Left lung (tissue), 10 donors: ENCODE data around the gene MAST4. TPM values are rescaled to one million over a fixed set of nuclear protein-coding genes. Genes with fewer than 3 reads are reported as not detected.

ENCODE experiments used
- ATAC-seq: fragments of 200-7000 bp; cut with Tn5 transposase; one replicate; pipeline ENCODE4 v1.9.1; 2020; ENCODE audit warnings: moderate library complexity
- DNase-seq, 4 donors: peaks; one replicate each; pipeline ENCODE4 v3.0.0-alpha.2; 2013 to 2020
- H3K27ac ChIP-seq, 2 donors: fragments of 200-600 bp; sonication (generic) in 1 of 2; one replicate each; pipeline versions ENCODE4 v1.5.0 to v1.8.0; 2020 to 2021
- H3K27me3 ChIP-seq, 2 donors: fragments of 200-600 bp; sonication (generic) in 1 of 2; one replicate each; pipeline versions ENCODE4 v1.5.0 to v1.8.0; 2020 to 2021
- H3K36me3 ChIP-seq, 2 donors: fragments of 200-600 bp; sonication (generic) in 1 of 2; one replicate each; pipeline versions ENCODE4 v1.5.0 to v1.8.0; 2020 to 2021
- H3K4me1 ChIP-seq, 2 donors: fragments of 200-600 bp; one replicate each; pipeline ENCODE4 v1.8.0; 2021
- H3K4me3 ChIP-seq, 2 donors: fragments of 200-600 bp; sonication (generic) in 1 of 2; one replicate each; pipeline versions ENCODE4 v1.5.0 to v1.8.0; 2020 to 2021; ENCODE audit warnings: mild to moderate bottlenecking in 1 of 2
- H3K9me3 ChIP-seq, 2 donors: fragments of 200-600 bp; sonication (generic) in 1 of 2; one replicate each; pipeline versions ENCODE4 v1.5.0 to v1.8.0; 2020 to 2021
- CTCF ChIP-seq, 2 donors: fragments of 200-600 bp; sonication (generic) in 1 of 2; IDR thresholded peaks; one replicate each; pipeline versions ENCODE4 v1.5.0 to v1.8.0; 2021; ENCODE audit warnings: antibody characterized with exemption in 2 of 2
- intact Hi-C, 2 donors: fragments of 100-400 bp; cut with DNase I; formaldehyde crosslinking; loops; one replicate each; pipeline versions ENCODE4 v1.11.2 to v1.14.2; 2022
- polyA plus RNA-seq, 6 donors: library from polyadenylated mRNA; unstranded; fragments of 120-200 nt; gene quantifications; one replicate each; pipeline ENCODE4 v1.2.1, GENCODE V29; 2013; ENCODE audit not compliant: insufficient read length in 6 of 6
- total RNA-seq, 2 donors: library from RNA; stranded (reverse); fragmentation: NEBNext Ultra II Directional; extraction: Animal tissue kit (Norgen Biotek cat#: 25700); gene quantifications; one replicate each; pipeline ENCODE4 v1.2.1, GENCODE V29; 2021
- donor health status: DM: no; HTN: yes; CAD: no.
- donor health status: DM: no; HTN: no; CAD: no.

Gene MAST4
- total and polyA plus RNA-seq, 8 donors, result 47.7 to 57.6 (median 53.0) TPM

GRCh38 chr5:66976108-66976507, 379.9 kb downstream of the MAST4 start:
- H3K9me3 ChIP-seq, result no peaks in the 10 kb centered on the region
- no peak for TF ChIP-seq CTCF (IDR thresholded peaks at IDR 0.05)
- DNase-seq (no peak), ATAC-seq (no peak)
- H3K4me1 ChIP-seq, result peaks cover 0 to under 1% of the 10 kb centered on the region in 2 donors
- no peak overlapping the region for H3K27ac ChIP-seq
- no peak overlapping the region for H3K4me3 ChIP-seq
- intact Hi-C loops, result no loop called here
- no peaks in the 10 kb centered on the region for H3K36me3 ChIP-seq
- no peaks in the 10 kb centered on the region for H3K27me3 ChIP-seq

- Histone ChIP-seq H3K27me3 (no peaks in the 10 kb centered on the region), H3K9me3 (no peaks in the 10 kb centered on the region), H3K4me3 (no peak overlapping the region), H3K36me3 (no peaks in the 10 kb centered on the region), H3K4me1 (peaks cover 3 to 6% of the 10 kb centered on the region in 2 donors), H3K27ac (no peak overlapping the region)
- DNase-seq (no peak), ATAC-seq (no peak)
- TF ChIP-seq CTCF (IDR thresholded peaks at IDR 0.05), result no peak
- intact Hi-C loops, result no loop called here
Measured at GRCh38 chr5:66979738-66980137, 383.5 kb downstream of the MAST4 start.

DNA sequence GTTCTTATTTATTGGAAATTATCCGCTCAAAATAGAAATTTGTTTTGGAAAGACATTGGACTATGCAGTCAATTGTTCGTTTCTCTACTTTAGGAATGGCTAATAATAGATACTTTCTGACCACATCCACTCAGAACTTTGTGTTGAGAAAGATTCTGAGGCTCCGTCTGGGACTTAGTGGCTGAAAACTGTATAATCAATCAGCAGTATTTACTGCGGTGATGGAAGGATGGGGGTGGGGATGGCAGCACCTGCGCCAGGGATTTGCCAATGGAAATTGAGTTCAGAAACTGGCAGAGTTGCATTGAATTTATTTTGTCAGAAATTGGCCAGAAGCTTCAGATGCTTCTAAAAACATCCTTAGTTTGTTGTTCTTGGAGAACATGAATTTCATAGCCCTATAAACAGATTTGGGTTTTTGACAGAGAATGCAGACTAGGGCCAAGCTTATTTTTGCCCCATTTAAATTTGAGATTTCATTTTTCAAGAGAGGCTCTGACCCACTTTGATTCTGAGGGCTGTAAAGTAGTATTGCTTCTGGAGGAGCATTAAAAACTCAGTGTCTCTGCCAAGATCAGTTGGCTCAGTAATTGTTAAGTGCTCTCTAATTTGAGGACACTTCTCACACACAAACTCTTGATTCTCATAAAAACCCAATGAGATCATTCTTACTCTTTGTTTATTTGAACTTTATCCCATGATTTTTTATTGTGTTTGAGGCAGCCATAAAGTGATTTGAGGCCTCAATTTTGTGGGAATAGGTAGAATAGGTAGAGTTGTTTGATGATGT, 385.3 kb downstream of the MAST4 start:
- TF ChIP-seq CTCF (IDR thresholded peaks at IDR 0.05), result no peak
- Histone ChIP-seq H3K27ac (peak overlapping the region in 1 of 2 donors; percentile 27), H3K27me3 (no peaks in the 10 kb centered on the region), H3K4me1 (peaks cover 3 to 6% of the 10 kb centered on the region in 2 donors), H3K9me3 (no peaks in the 10 kb centered on the region), H3K4me3 (no peak overlapping the region), H3K36me3 (no peaks in the 10 kb centered on the region)
- intact Hi-C loops, result no loop called here
- DNase-seq, result no peak
- peak; percentile 79 for ATAC-seq

GRCh38 chr5:66982056-66982387, 385.8 kb downstream of the MAST4 start:
- no peak for TF ChIP-seq CTCF (IDR thresholded peaks at IDR 0.05)
- peaks cover 3 to 6% of the 10 kb centered on the region in 2 donors for H3K4me1 ChIP-seq

GRCh38 chr5:66982470-66982869, 386.3 kb downstream of the MAST4 start:
- H3K4me1 ChIP-seq, result peaks cover 3 to 6% of the 10 kb centered on the region in 2 donors
- no peaks in the 10 kb centered on the region for H3K9me3 ChIP-seq
- no peaks in the 10 kb centered on the region for H3K36me3 ChIP-seq
- intact Hi-C loops, result no loop called here
- ATAC-seq (no peak), DNase-seq (peak in 1 of 4 donors; percentile 33)
- no peak for TF ChIP-seq CTCF (IDR thresholded peaks at IDR 0.05)
- H3K27ac ChIP-seq, result peak overlapping the region in 1 of 2 donors; percentile 27
- no peaks in the 10 kb centered on the region for H3K27me3 ChIP-seq
- no peak overlapping the region for H3K4me3 ChIP-seq

More at GRCh38 chr5:66982056-66982387, 385.8 kb downstream of the MAST4 start:
- peak overlapping the region in 1 of 2 donors; percentile 27 for H3K27ac ChIP-seq
- H3K9me3 ChIP-seq, result no peaks in the 10 kb centered on the region
- H3K4me3 ChIP-seq, result no peak overlapping the region
- no peaks in the 10 kb centered on the region for H3K36me3 ChIP-seq
- intact Hi-C loops, result no loop called here
- DNase-seq (no peak), ATAC-seq (peak; percentile 32)
- H3K27me3 ChIP-seq, result no peaks in the 10 kb centered on the region
